GM12801 (cell line): ENCODE measurements around the gene ZNF574.

ENCODE experiments used
- TF ChIP-seq, protein P1 (sequence below): IDR thresholded peaks from one replicate; pipeline ENCODE4 v1.5.1; 2011; ENCODE audit warnings: control low read depth; ENCODE audit not compliant: insufficient read length; ENCODE audit errors: extremely low read depth

Gene ZNF574

DNA sequence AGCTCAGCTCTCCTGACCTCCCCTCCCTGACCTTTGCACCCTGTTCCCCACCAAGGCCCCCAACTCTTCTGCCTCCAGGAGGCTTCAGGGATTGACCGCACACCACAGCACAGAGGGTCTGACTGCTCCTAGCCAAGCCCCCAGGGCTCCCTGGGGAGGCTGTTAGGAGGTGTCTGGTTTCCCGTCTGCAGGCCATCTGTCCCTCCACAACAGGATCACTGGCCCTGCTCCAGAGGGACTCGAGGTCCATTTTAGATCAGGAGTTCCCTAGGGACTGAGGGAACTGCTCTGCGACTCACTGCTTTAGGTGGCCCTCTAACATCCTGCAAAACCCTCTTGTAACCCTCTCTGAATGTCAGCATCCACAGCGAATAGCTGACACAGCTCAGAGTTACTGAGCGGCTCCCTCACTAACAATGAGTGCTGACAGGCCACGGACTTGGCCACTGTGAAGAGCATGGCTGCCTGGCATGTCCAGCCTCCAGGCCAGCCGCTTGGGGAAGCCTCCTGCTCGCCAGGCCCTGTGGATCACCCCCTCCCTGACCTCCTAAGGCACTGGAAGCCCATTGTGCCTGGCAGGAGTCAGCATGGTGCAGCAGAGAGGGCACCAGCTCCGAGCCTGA lies 23.6 kb upstream of the ZNF574 start:
- TF ChIP-seq, protein P1, sequence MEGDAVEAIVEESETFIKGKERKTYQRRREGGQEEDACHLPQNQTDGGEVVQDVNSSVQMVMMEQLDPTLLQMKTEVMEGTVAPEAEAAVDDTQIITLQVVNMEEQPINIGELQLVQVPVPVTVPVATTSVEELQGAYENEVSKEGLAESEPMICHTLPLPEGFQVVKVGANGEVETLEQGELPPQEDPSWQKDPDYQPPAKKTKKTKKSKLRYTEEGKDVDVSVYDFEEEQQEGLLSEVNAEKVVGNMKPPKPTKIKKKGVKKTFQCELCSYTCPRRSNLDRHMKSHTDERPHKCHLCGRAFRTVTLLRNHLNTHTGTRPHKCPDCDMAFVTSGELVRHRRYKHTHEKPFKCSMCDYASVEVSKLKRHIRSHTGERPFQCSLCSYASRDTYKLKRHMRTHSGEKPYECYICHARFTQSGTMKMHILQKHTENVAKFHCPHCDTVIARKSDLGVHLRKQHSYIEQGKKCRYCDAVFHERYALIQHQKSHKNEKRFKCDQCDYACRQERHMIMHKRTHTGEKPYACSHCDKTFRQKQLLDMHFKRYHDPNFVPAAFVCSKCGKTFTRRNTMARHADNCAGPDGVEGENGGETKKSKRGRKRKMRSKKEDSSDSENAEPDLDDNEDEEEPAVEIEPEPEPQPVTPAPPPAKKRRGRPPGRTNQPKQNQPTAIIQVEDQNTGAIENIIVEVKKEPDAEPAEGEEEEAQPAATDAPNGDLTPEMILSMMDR: no peak

DNA sequence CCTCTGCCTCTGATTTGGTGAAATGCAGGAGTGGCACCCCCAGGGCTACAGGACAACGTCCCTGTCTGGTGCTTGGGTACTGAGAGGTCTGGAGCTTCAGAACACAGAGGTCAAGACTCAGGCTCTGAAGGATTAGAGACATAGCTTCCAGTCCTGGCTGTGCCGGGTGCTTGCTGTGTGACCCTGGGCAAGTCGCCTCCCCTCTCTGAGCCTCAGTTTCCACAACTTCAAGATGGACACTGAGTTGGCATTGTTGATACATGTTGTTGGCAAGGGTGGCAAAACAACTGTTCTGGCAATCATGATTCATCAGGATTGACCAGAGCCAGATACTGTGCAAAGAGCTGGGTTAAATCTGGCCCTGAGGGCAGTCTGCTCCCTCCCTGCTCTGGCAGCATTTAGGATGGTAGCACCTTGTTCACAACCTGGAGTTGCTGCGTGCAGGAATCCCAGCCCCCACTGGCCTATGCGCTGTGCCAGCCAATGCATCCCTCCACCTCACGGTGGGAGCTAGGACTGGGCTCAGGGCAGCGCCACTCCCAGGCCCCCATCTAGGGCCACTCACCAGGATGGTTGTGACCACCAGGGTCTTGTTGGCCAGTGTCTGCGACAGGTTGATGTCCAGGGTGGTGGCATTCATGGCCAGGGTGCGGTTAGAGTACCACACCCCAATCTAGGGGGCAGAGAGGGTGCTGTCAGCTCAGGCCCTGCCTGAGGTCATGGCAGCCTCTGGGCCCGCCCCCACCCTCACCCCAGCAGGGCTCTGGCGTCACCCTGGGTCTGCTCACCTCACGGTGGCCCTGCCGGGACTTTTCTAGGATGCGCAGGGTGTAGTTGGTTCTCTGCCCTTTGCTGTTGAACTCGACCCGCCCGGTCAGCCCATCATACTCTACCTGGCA lies 22.7 kb upstream of the ZNF574 start:
- TF ChIP-seq, protein P1: no peak

DNA sequence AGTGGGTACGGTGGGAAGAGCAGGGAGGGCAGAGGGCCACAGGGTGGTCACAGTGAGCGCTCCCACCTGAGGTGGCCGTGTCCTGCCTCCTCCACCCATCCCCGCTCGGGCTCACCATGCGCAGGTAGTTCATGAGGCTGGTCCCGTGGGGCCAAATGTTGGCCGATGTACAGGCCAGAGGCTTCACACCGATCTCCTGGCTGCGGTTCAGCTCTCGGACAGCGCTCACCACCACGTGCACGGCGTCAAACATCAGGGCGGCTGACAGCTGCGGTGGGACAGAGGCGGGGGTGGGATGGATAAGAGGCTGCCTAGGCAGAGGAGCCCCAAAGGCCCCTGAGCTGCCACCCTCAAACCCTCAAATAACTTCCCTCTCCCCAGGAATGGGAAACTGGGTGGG lies 21.8 kb upstream of the ZNF574 start:
- TF ChIP-seq, protein P1: no peak

DNA sequence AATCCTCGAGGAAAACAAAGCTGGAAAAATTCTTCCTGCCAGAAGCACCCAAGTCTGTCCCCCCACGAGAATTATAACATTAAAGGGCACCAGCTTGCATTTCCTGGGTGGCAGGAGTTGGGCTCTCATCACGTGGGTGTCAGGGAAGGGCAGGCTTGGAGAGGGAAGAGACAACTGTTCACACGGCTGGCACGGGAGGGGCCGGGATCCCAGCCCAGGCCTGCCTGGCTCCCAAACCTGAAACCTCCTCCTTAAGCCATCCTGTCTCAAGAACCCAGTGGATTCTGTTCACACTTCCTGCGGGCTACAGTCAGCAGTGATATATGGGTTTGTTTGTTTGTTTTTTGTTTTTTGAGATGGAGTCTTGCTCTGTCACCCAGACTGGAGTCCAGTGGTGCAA lies 18.1 kb upstream of the ZNF574 start:
- TF ChIP-seq, protein P1: no peak

- TF ChIP-seq, protein P1: no peak
Measured at GRCh38 chr19:42059196-42059595, 16.8 kb upstream of the ZNF574 start.

GRCh38 chr19:42060117-42060516 lies 15.8 kb upstream of the ZNF574 start:
- TF ChIP-seq, protein P1: no peak

DNA sequence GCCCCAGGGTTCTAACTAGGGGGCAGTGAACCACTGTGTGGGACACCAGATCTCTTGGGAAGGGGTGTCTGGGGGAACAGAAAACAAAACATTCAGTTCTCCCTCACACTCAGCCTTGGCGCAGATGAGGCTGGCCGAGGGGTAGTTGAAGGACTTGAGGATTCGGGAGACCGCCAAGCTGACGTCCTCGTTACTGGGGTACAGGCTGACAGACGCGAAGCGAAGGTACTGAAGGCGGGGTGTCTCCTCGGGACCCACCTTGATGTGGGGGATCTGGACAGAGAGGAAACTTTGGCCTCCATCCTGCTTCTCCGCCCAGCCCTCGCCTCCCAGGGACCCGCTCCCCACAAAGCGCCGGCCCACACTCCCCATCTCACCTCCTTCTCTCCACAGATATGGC lies 13.6 kb upstream of the ZNF574 start:
- TF ChIP-seq, protein P1: no peak
